Measurements from ENCODE around the gene HSPA6.
"Not testable (repeated sequence)": the region's sequence is repeated elsewhere in the genome, so short reads cannot be mapped to it uniquely, and the experiment has no call there.

Gene HSPA6

GRCh38 chr1:161532644-161533567, 8.6 kb downstream of the HSPA6 start:
- not testable (repeated sequence) for DNase-seq (ENCODE audit: low spot score)

DNA sequence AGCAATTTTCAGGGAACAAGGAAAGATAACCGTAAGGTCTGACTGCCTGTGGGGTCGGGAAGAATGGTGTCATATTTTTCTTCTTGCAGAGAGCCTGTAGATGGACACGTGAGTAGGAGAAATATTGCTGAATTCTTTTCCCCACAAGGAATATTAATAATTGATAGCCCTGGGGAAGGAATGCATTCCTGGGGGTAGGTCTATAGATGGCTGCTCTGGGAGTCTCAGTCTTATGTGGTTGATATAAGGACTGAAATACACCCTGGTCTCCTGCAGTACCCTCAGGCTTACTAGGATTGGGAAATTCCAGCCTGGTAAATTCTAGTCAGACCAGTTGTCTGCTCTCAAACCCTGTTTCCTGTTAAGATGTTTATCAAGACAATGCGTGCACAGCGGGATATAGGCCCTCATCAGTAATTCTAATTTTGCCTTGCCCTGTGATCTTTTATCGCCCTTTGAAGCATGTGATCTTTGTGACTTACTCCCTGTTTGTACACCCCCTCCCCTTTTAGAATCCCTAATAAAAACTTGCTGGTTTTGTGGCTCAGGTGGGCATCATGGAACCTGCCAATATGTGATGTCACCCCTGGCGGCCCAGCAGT, 12.8 kb downstream of the HSPA6 start:
- DNase-seq (ENCODE audit: low spot score), result not testable (repeated sequence)

DNA sequence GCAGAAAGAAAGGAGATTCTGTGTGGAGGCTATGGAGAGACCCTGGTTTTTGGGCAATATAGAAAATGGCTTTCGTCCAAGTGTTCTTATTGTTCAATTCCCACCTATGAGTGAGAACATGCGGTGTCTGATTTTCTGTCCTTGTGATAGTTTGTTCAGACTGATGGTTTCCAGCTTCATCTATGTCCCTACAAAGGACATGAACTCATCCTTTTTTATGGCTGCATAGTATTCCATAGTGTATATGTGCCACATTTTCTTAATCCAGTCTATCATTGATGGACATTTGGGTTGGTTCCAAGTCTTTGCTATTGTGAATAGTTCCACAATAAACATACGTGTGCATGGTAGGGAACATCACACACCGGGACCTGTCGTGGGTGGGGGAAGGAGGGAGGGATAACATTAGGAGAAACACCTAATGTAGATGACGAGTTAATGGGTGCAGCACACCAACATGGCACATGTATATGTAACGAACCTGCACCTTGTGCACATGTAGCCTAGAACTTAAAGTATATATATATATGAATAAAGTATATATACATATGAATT, 14.7 kb downstream of the HSPA6 start:
- DNase-seq (ENCODE audit: low spot score), result not testable (repeated sequence)

DNA sequence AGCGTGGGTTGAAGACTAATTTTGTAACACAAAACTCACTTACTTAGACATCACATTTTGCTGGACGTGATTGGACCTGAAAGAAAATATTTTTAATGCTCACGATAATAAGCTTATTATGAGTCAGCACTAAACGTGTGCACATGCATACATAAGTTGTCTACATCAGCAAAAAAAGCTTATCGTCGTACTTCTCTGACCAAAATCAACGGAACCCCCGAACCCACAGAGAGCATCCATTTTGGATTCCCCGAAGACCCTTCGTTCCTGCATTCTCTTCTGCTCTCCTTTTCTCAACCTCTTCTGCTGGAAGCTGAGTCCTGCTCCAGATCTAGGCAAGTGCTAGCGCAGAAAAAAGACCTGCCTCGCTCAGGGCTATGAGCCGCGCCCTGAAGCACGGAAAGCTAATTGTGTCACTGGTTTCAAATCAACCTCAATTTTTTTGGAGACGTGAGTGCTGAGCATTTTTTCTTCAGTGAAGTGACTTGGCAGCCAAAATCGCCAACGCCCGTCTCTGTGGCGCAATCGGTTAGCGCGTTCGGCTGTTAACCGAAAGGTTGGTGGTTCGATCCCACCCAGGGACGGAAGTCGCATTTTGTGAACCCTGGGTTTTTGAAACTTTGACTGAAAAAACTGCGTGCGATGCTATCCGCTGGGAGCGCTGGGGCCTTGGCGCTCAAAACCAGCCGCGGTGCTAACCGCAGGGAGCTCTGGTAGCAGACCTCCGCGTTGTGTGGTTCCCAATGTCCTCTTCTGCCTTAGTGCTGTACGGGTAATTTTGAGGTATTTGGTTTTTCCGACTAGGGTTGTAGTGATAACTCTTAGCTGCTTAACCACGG, 15.6 kb downstream of the HSPA6 start:
- DNase-seq (ENCODE audit: low spot score), result peak; percentile 89

GRCh38 chr1:161540570-161540960, 16.2 kb downstream of the HSPA6 start:
- DNase-seq (ENCODE audit: low spot score), result not testable (repeated sequence)

DNA sequence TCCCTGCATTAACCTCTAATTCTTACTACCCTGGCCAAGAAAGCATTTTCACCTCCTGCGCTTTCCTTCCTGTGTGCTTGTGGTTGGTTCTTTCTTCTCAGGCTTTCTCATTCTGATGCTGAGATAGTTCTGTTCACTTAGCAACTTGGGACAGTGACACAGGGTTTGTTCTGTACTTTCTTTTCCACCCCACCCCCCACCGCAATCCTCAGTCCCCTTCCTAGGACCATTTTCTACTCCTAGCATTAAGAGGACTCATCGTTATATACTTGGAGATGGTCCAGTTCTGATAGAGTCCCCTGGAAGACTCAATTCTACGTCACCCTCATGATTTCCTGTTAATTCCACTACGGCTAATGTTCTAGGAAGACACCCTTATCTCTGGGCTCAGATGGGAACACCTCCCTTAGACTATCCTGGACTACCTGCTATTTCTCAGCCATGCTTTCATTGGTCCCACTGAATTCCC, 17.8 kb downstream of the HSPA6 start:
- not testable (repeated sequence) for DNase-seq (ENCODE audit: low spot score)

DNA sequence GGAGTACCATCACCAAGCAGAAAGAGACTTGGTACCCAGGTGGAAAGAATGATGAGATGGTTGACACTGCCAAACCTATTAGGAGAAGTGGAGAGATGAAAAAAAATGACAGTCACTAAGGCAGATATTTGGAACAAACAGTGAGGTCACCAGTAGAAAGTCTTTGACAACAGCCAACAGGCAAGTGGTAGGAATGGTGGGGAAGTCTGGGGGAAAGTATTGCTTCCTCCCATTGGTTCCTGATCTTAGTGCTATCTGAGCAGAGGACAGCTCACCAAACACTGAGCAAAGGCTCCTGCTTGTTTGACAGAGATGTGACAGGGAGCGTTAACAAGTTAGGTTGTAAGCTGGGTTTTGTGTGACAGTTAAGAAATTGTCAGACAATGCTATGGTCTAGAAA, 18.8 kb downstream of the HSPA6 start:
- not testable (repeated sequence) for DNase-seq (ENCODE audit: low spot score)

DNA sequence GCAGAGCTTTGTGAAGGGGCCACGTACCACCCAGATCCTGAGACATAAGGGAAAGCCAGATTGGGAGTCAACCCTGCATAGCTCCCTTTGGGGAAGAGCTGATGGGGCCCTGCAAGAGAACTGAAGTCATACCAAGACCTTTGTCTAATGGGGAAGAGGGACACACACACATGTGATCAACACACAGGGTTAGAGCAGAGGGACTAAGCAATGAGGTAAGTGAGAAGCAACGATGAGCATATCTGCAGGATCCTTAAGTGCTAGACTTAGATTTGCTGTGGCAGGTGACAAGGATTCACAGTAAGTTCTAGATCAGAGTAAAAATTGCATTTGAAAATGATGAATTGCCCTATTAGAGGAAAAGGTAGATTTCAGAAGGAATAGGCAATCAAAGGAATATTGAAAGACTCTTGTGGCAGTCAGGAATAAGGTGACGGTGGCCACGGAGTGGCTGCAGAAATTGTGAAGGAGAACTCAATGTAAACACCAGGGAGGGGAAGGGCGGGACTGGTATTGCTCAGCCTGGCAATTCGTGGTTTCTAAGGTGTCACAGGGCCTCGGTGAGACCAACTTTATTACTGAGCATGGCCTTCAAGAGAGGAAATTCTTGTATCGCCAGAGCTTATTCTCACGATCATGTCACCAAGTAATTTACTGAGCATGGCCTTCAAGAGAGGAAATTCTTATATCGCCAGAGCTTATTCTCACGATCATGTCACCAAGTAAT, 20.8 kb downstream of the HSPA6 start:
- DNase-seq (ENCODE audit: low spot score), result not testable (repeated sequence)

DNA sequence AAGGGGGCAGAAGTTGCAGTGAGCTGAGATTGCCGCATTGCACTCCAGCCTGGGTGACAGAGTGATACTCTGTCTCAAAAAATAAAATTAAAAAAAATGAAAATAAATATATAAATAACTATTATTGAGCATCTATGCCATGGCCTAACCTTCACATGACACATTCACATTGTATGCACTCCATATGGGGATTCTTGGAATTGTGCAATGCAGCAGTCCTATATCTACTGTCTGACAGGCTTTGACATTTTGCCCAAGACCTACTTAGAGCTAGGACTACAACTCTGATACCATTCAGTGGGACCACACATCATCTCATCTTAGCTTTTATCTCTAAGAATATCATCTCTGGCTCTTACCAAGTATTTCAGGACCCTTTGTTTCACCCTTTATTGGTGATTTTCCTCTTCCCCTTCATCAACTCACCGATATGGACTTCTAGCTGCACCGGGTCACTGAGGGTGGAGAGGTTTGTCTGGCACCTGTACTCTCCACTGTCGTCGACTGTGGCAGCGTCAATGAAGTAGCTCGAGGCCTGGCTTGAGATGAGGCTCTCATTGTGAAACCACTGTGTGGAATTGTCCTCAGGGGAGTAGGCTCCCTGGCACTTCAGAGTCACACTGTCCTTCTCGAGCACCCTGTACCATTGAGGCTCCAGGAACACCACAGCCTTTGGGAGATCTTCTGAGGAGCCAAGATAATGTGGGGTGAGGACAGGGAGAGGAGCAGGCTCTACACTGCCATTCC, 23.8 kb downstream of the HSPA6 start:
- not testable (repeated sequence) for DNase-seq (ENCODE audit: low spot score)

DNA sequence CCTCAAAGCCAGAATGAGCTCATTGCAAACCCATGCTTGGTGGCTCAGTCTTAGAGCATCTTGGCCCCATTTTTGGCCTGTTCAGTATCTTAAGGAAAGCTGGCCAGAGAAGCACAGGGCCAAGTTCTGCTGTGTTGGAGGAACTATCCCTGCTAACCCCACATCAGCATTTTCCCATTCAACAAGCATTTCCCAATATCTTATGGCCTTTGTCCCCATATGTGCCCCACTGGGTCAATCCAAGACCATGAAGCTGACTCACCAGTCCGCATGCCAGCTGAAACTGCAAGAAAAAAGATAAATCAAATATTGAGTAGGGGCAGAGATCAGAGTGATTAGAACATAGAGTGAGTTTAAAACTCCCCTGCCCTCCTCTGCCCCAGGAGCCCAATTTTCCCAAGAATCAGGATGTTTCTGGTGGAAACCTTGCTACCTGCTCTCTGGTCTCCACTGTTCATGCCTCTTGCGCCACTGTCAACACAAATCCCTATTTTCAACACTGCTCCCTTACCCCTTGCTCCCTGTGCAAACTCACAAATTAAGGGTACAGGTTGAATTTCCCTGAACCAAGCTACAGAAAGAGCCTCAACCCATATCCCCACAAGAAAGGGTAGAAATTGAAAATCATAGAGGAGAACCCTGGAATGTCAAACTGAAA, 24.5 kb downstream of the HSPA6 start:
- DNase-seq (ENCODE audit: low spot score), result not testable (repeated sequence)

DNA sequence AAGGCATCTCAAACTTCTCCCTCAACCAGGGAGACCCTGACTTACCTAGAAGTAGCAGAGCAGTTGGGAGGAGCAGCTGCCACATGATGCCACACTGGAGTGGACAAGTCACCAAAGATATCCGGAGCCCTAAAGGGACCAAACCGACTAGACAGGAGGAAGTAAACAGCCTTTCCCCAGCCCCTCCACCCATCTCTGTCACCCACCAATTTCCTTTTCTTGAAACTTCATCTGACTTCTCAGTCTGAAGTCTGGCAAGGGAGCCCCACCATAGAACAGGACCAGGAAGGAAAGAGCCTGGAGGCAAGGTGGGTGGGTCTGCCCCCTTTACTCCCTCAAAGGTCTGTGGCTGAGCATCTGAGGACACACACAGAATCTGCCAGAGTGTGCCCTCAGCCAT, 25.3 kb downstream of the HSPA6 start, which contains the start of gene FCGR3A:
Gene FCGR3A (minus strand): TSS at position 167 of the 400 bp plus-strand sequence. CDS start 82 bp downstream, at position 85.
- DNase-seq (ENCODE audit: low spot score), result no peak

- DNase-seq (ENCODE audit: low spot score), result not testable (repeated sequence)
Observed at GRCh38 chr1:161550942-161551341, 26.6 kb downstream of the HSPA6 start.

GRCh38 chr1:161553631-161554030, 29.3 kb downstream of the HSPA6 start:
- not testable (repeated sequence) for DNase-seq (ENCODE audit: low spot score)

GRCh38 chr1:161554340-161554739, 30.0 kb downstream of the HSPA6 start:
- not testable (repeated sequence) for DNase-seq (ENCODE audit: low spot score)

DNA sequence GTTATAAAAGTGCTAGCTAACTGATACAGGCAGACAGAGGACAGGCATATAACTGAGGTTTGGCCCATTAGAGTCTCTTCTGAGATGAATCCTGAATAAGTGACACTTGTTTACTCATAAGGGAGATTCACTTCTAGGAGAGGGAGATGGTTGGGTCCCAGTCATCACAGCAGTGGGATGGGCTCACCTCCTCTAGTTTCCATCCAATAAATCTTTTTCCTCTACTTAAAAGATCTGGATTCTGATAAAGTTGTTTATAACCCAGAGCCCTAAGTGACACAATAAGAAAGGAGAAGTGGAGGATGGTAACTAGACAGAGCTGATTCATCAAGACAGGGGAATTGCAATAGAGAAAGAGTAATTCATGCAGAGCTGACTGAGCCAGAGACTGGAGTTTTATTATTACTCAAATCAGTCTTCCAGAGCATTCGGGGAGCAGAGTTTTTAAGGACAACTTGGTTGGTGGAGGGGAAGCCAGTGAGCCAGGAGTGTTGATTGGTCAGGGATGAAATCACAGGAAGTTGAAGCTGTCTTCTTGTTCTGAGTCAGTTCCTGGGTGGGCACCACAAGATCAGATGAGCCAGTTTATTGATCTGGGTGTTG, 30.6 kb downstream of the HSPA6 start:
- not testable (repeated sequence) for DNase-seq (ENCODE audit: low spot score)

DNA sequence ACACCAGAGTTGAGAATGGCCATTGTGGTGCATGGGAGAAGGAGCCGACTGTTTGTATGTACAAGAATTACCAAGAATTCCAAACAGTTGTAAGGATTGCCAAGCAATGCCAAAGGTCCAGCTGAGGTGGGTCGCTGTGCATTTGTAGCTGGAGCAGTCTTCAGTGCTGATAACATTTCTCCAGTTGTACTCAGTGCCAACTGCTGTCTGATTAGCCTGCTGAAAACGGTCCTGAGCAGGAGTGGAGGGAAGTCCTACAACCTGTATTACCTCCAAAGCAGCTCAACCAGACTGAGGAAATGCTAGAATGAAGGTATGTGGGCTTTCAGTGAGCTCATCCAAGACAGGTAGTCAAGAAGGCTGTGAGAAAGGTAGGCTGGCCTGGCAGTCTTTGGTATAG, 31.8 kb downstream of the HSPA6 start:
- not testable (repeated sequence) for DNase-seq (ENCODE audit: low spot score)

DNA sequence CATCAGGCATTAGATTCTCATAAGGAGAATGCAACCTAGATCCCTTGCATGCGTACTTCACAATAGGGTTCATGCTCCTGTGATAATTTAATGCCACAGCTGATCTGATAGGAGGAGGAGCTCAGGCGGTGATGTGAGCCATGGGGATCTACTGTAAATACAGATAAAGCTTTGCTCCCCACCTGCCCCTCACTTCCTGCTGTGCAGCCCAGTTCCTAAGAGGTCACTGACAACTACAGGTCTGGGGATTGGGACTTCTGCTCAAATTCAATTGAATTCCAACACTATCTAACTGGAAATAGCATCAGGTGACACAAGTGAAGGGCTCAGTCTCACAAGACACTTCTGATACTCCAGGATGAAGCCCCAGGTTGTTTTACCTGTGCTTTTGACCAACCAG, 32.6 kb downstream of the HSPA6 start:
- DNase-seq (ENCODE audit: low spot score), result not testable (repeated sequence)

GRCh38 chr1:161557506-161558450, 33.4 kb downstream of the HSPA6 start:
- not testable (repeated sequence) for DNase-seq (ENCODE audit: low spot score)
